ENCODE measurements around the gene GCGR.
"Not testable (repeated sequence)": the region's sequence is repeated elsewhere in the genome, so short reads cannot be mapped to it uniquely, and the experiment has no call there.

GCGR gene

GRCh38 chr17:81832608-81833159, 28.7 kb downstream of the GCGR start:
- peak; percentile 64 for DNase-seq (ENCODE audit: low spot score)

GRCh38 chr17:81833160-81833920, 29.4 kb downstream of the GCGR start, which contains the start of gene MCRIP1:
MCRIP1 (minus strand) TSS chr17:81833291; CDS start chr17:81824506, 8,785 bp downstream.
- DNase-seq (ENCODE audit: low spot score): peak; percentile 94

GRCh38 chr17:81833921-81834830, 30.2 kb downstream of the GCGR start:
- no peak for DNase-seq (ENCODE audit: low spot score)

- DNase-seq (ENCODE audit: low spot score): no peak
Observed at GRCh38 chr17:81834831-81835267, 30.9 kb downstream of the GCGR start, which contains the start of gene PPP1R27. PPP1R27 (minus strand) TSS chr17:81835050; CDS start chr17:81834953, 97 bp downstream.

- no peak for DNase-seq (ENCODE audit: low spot score)
Observed at GRCh38 chr17:81837641-81838040, 33.7 kb downstream of the GCGR start.

GRCh38 chr17:81838753-81839255, 34.9 kb downstream of the GCGR start:
- no peak for DNase-seq (ENCODE audit: low spot score)

- no peak for DNase-seq (ENCODE audit: low spot score)
Observed at GRCh38 chr17:81839301-81839700, 35.4 kb downstream of the GCGR start.

GRCh38 chr17:81840059-81840458, 36.1 kb downstream of the GCGR start:
- DNase-seq (ENCODE audit: low spot score): not testable (repeated sequence)

GRCh38 chr17:81840826-81841778, 37.2 kb downstream of the GCGR start:
- no peak for DNase-seq (ENCODE audit: low spot score)

- no peak for DNase-seq (ENCODE audit: low spot score)
Observed at GRCh38 chr17:81841866-81842265, 37.9 kb downstream of the GCGR start.

GRCh38 chr17:81842378-81842724, 38.4 kb downstream of the GCGR start:
- DNase-seq (ENCODE audit: low spot score): no peak

- DNase-seq (ENCODE audit: low spot score): no peak
Observed at GRCh38 chr17:81842725-81843504, 39.0 kb downstream of the GCGR start.

- DNase-seq (ENCODE audit: low spot score): no peak
Observed at GRCh38 chr17:81843713-81844326, 39.9 kb downstream of the GCGR start.

- no peak for DNase-seq (ENCODE audit: low spot score)
Observed at GRCh38 chr17:81844327-81844851, 40.4 kb downstream of the GCGR start.

GRCh38 chr17:81844887-81845286, 40.9 kb downstream of the GCGR start:
- DNase-seq (ENCODE audit: low spot score): no peak

- DNase-seq (ENCODE audit: low spot score): no peak
Observed at GRCh38 chr17:81845361-81845760, 41.4 kb downstream of the GCGR start.

- no peak for DNase-seq (ENCODE audit: low spot score)
Observed at GRCh38 chr17:81845881-81846742, 42.2 kb downstream of the GCGR start.
